Smooth muscle cell (in vitro differentiated cells): Measurements from ENCODE around the gene FBXO15. TPM values are rescaled to one million over a fixed set of nuclear protein-coding genes. Genes with fewer than 3 reads are reported as not detected.

Experiments
- DNase-seq: peaks from one replicate; lab custom pipeline; 2025; ENCODE audit not compliant: unreplicated experiment; lab: John Stamatoyannopoulos, UW
- H2AFZ ChIP-seq: fragments of 200-600 bp; sonication (generic); 2 replicates; pipeline ENCODE4 v1.6.0; 2016; ENCODE audit warnings: antibody characterized with exemption, low read depth, mild to moderate bottlenecking
- H3F3A ChIP-seq: fragments of 200-600 bp; sonication (generic); 2 replicates; pipeline ENCODE4 v1.6.0; 2017; ENCODE audit warnings: antibody characterized with exemption, low read depth
- H3K27ac ChIP-seq: fragments of 200-600 bp; sonication (generic); 2 replicates; pipeline ENCODE4 v1.5.1; 2016; ENCODE audit warnings: low read depth, mild to moderate bottlenecking
- H3K27me3 ChIP-seq: fragments of 200-600 bp; sonication (generic); 2 replicates; pipeline ENCODE4 v1.6.1; 2016; ENCODE audit warnings: low read depth, mild to moderate bottlenecking
- H3K36me3 ChIP-seq: fragments of 200-600 bp; sonication (generic); 2 replicates; pipeline ENCODE4 v1.5.1; 2016; ENCODE audit warnings: low read depth
- H3K4me1 ChIP-seq: fragments of 200-600 bp; sonication (generic); 2 replicates; pipeline ENCODE4 v1.5.1; 2016; ENCODE audit warnings: low read depth
- H3K4me2 ChIP-seq: fragments of 200-600 bp; sonication (generic); 2 replicates; pipeline ENCODE4 v1.6.0; 2016; ENCODE audit warnings: mild to moderate bottlenecking
- H3K4me3 ChIP-seq: fragments of 200-600 bp; sonication (generic); 2 replicates; pipeline ENCODE4 v1.5.1; 2016; ENCODE audit warnings: mild to moderate bottlenecking
- H3K79me2 ChIP-seq: fragments of 200-600 bp; sonication (generic); 2 replicates; pipeline ENCODE4 v1.6.0; 2016; ENCODE audit warnings: low read depth, mild to moderate bottlenecking
- H3K9ac ChIP-seq: fragments of 200-600 bp; sonication (generic); 2 replicates; pipeline ENCODE4 v1.6.0; 2016; ENCODE audit warnings: low read depth
- H3K9me3 ChIP-seq: fragments of 200-600 bp; sonication (generic); replicated peaks from 2 replicates; pipeline ENCODE4 v1.5.1; 2016; ENCODE audit warnings: low read depth
- H4K20me1 ChIP-seq: fragments of 200-600 bp; sonication (generic); 2 replicates; pipeline ENCODE4 v1.6.0; 2016; ENCODE audit warnings: low read depth
- CTCF ChIP-seq: fragments of 200-600 bp; sonication (generic); IDR thresholded peaks from 2 replicates; pipeline ENCODE4 v1.5.1; 2017; ENCODE audit warnings: borderline replicate concordance, mild to moderate bottlenecking, antibody characterized with exemption; ENCODE audit not compliant: insufficient read depth, poor library complexity, severe bottlenecking
- WGBS: methylation state at CpG from one replicate; pipeline ENCODE4 v1.1.7; 2016; ENCODE audit warnings: low lambda C conversion rate; 5-methylcytosine and 5-hydroxymethylcytosine counted together
- polyA plus RNA-seq: library from polyadenylated mRNA; unstranded; fragments of >200 nt; fragmentation: Nextera tagmentation; extraction: Ambion mirVana; gene quantifications from 2 replicates; pipeline ENCODE4 v1.2.1, GENCODE V29; 2016
- total RNA-seq: library from RNA; depleted of rRNA; stranded (reverse); fragments of >200 nt; gene quantifications from 2 replicates; pipeline ENCODE4 v1.2.3, GENCODE V29; 2014

The FBXO15 gene
- total and polyA plus RNA-seq, 2 experiments from 2014 or later, result 2.2 to 7.8 TPM

GRCh38 chr18:74191577-74191976 is 43.9 kb upstream of the FBXO15 start:
- no peaks in the 10 kb centered on the region for H3K4me1 ChIP-seq
- no peak overlapping the region for H3K27ac ChIP-seq
- 93% methylated on average over 14 of the region's 14 CpGs for WGBS
- no peaks in the 10 kb centered on the region for H3F3A ChIP-seq
- no peak for DNase-seq
- H3K79me2 ChIP-seq, result no peaks in the 10 kb centered on the region
- no peaks in the 10 kb centered on the region for H3K9me3 ChIP-seq
- H3K4me3 ChIP-seq, result no peak overlapping the region
- no peaks in the 10 kb centered on the region for H4K20me1 ChIP-seq
- H3K4me2 ChIP-seq, result no peak overlapping the region
- H2AFZ ChIP-seq, result no peak overlapping the region
- H3K27me3 ChIP-seq, result no peaks in the 10 kb centered on the region
- no peaks in the 10 kb centered on the region for H3K36me3 ChIP-seq
- H3K9ac ChIP-seq, result no peak overlapping the region
- no peak for TF ChIP-seq CTCF

GRCh38 chr18:74190086-74190485 is 42.5 kb upstream of the FBXO15 start:
- H3K27me3 ChIP-seq, result no peaks in the 10 kb centered on the region
- no peak overlapping the region for H2AFZ ChIP-seq
- H3K9ac ChIP-seq, result no peak overlapping the region
- no peaks in the 10 kb centered on the region for H3K4me1 ChIP-seq
- no peak overlapping the region for H3K4me3 ChIP-seq
- H3K79me2 ChIP-seq, result no peaks in the 10 kb centered on the region
- no peak for DNase-seq
- H3K36me3 ChIP-seq, result no peaks in the 10 kb centered on the region
- no peaks in the 10 kb centered on the region for H4K20me1 ChIP-seq
- no peaks in the 10 kb centered on the region for H3K9me3 ChIP-seq
- H3F3A ChIP-seq, result no peaks in the 10 kb centered on the region
- no peak for TF ChIP-seq CTCF
- H3K4me2 ChIP-seq, result no peak overlapping the region
- 82% methylated on average over 4 of the region's 4 CpGs for WGBS
- H3K27ac ChIP-seq, result no peak overlapping the region

GRCh38 chr18:74186661-74187060 is 39.0 kb upstream of the FBXO15 start:
- no peak overlapping the region for H3K27ac ChIP-seq
- no peak for DNase-seq
- H3K27me3 ChIP-seq, result no peaks in the 10 kb centered on the region
- no peak overlapping the region for H3K4me3 ChIP-seq
- no peaks in the 10 kb centered on the region for H3K9me3 ChIP-seq
- H3K9ac ChIP-seq, result no peak overlapping the region
- no peaks in the 10 kb centered on the region for H3F3A ChIP-seq
- no peaks in the 10 kb centered on the region for H3K79me2 ChIP-seq
- no peak overlapping the region for H2AFZ ChIP-seq
- peaks cover 7% of the 10 kb centered on the region for H3K4me1 ChIP-seq
- H3K36me3 ChIP-seq, result no peaks in the 10 kb centered on the region
- no peak overlapping the region for H3K4me2 ChIP-seq
- H4K20me1 ChIP-seq, result no peaks in the 10 kb centered on the region
- WGBS, result 94% methylated on average over 3 of the region's 3 CpGs
- TF ChIP-seq CTCF, result no peak

DNA sequence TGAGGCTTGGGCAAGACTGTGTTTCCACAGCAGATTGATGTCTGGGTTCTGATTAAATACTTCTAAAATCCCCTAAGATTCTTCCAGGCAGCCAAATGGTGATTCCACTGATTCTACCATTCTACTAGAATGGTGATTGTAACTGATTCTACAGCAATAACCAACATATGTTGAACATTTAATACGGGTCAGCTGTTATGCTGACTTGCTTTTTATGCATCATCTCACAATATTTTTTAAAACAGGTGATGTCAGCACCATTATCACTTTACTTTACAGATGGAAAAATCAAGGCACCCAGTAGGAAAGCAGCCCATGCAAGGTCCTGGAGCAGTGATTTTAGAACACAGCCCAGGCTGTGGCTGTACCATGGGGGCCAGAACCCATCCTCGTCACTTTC is 38.2 kb upstream of the FBXO15 start:
- Histone ChIP-seq H3K79me2 (no peaks in the 10 kb centered on the region), H3K9me3 (no peaks in the 10 kb centered on the region), H4K20me1 (no peaks in the 10 kb centered on the region), H3K4me3 (no peak overlapping the region), H3K36me3 (no peaks in the 10 kb centered on the region), H3F3A (no peaks in the 10 kb centered on the region), H3K27ac (no peak overlapping the region), H3K4me1 (peaks cover 7% of the 10 kb centered on the region), H3K27me3 (no peaks in the 10 kb centered on the region), H2AFZ (no peak overlapping the region), H3K4me2 (no peak overlapping the region), H3K9ac (no peak overlapping the region)
- DNase-seq, result no peak
- 97% methylated on average over 2 of the region's 2 CpGs for WGBS
- no peak for TF ChIP-seq CTCF
